GM21528 (cell line): ENCODE data around the gene PRUNE2.

ENCODE experiments used
- ATAC-seq: cut with Tn5 transposase; IDR thresholded peaks from one replicate; pipeline ENCODE4 v1.9.1; 2021; ENCODE audit warnings: mild to moderate bottlenecking, moderate library complexity; ENCODE audit not compliant: unreplicated experiment, low FRiP score

PRUNE2 gene

DNA sequence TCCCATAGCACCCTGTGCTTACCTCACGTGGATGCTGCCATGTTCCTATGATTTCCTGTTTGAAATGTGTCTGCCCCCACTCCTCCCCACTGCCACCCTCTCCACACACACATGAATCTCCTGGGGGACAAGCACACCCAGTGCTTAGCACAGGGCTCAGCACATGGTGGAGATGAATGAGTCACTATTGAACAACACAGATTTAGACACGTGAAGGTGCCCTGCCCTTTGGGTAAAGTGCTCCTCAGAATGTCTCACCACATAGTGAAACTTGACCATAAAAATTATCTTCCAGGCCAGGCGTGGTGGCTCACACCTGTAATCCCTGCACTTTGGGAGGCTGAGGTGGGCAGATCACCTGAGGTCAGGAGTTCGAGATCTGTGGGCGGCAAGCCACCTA is 240.5 kb downstream of the PRUNE2 start:
- ATAC-seq, result no peak

DNA sequence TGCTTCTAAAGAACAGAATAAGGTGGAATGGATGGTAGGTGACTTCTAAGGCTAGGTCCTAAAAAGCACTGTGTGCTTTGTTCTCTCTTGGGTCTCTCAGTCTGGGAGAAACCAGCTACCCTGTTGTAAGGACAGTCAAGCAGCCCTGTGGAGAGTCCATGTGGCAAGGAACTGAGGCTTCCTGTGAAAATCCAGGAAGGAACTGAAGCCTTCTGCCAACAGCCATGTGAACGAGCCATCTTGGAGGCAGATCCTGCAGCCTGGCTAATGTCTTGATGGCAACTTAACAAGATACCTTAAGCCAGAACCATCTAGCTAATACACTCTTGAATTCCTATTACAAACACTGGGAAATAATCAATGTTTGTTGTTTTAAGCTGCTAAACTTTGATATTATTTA is 241.8 kb downstream of the PRUNE2 start:
- no peak for ATAC-seq

DNA sequence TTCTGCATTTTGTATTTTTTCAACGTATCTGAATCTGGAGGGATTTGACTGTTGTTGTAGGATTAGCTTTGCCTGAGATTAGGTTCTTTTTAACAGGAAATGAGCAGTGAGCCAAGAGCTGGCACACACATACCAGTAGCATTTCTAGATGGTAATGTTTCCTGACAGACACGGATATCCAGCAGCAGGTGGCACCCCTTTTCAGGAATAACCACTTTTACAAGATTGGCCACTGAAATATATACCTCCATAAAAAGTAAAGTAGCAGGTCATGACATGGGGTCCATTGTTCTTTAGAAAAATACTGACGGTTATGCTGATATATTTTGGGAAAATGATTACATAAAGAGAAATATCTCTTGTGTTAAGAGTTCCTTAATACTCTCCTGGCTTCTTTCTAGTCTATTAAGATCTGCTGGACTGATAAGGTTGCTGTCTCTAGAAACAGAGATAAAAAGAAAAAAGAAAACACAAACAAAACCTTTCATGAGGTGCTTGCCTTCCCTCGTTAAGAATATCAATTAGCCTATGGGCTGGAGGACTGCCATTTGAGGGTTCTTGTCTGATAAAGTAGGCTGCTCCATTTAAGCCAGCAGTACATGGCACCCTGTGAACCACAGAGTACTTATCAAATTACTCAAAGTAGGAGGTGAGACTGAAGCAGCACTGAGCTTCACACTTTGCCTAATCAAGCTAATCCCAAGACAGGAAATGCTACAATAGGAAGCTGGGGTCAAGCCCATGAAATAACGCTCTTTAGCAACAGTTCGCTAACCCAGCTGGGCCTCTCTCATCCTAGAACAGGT is 243.2 kb downstream of the PRUNE2 start:
- no peak for ATAC-seq

- peak; percentile 81 for ATAC-seq
These were observed 247.2 kb downstream of the PRUNE2 start for GRCh38 chr9:76658510-76659231.

DNA sequence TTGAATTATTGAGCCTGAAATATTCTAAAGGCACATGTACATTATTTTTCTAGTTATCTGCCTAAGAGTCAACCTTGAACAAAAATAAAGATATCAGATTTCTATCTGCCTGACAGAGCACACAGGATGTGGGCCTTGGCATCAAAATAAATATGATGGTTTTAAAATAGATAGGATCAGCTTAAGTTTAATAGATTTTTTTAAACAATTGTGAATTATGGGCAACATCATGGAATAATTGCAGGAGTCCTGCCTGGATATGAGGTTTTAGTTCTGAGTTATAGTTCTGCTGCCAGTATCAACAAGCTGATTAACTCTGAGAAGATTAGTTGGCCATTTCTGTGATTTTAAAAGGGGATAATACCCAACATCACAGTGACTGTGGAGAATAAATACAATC is 248.6 kb downstream of the PRUNE2 start:
- ATAC-seq, result no peak

GRCh38 chr9:76655971-76656370 is 249.9 kb downstream of the PRUNE2 start:
- ATAC-seq, result no peak

- ATAC-seq, result no peak
These were observed 250.8 kb downstream of the PRUNE2 start for GRCh38 chr9:76655121-76655541.

DNA sequence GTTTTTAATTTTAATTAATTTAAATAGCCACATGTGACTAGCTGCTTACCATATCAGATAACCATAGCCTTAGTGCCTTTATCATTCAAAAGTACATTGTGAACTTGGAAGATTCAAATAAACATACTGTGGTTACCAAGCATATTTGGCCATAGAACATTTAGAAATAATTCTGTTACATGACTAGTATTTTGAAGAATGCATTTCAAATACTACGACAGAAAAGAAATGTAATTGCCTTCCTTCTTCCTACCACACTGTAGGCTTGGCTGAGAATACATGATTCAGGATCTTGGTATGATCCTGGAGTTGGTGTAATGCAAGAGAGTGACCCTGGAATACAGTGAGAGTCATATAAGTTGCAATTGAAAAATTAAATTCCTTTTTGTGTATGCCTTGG is 251.3 kb downstream of the PRUNE2 start:
- no peak for ATAC-seq

GRCh38 chr9:76654051-76654461 is 251.9 kb downstream of the PRUNE2 start:
- ATAC-seq, result no peak

DNA sequence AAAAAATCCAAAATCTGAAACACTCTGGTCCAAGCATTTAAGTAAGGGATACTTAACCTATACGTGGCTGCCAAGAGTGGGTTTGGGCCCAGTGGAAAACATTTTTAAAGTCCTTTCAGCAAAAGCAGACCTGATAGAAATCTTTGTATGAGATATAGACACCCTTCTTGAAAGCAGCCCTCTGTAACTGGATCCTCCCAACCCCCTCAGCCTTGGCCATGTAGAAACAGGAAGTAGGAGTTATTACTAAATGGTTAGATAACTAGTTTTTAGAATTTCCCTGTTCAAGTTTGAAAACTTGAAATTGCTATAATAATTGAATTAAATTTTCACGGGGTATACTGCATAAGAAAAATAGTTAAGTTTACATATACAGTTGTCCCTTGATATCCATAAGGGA is 253.0 kb downstream of the PRUNE2 start:
- no peak for ATAC-seq

GRCh38 chr9:76651119-76651705 is 254.7 kb downstream of the PRUNE2 start:
- peak; percentile 60 for ATAC-seq

DNA sequence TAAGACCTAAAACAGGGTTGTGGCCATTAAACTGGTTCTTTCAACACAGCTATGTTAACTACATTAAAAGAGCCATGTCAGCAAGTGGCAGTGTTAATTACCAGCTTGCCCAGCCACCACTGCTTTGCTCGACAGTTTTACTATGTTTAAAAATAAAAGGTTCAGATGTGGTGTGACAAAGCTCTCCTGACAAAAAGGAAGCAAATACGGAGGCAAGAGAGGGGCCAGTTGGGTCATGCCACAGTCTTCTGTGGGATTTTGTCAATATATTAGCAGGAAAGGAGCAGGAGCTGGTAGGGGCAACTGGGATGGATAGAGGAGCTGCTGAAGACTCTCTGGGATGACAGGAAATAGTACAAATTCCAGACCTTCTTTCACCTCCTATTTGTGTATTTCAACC is 255.2 kb downstream of the PRUNE2 start:
- ATAC-seq, result no peak

DNA sequence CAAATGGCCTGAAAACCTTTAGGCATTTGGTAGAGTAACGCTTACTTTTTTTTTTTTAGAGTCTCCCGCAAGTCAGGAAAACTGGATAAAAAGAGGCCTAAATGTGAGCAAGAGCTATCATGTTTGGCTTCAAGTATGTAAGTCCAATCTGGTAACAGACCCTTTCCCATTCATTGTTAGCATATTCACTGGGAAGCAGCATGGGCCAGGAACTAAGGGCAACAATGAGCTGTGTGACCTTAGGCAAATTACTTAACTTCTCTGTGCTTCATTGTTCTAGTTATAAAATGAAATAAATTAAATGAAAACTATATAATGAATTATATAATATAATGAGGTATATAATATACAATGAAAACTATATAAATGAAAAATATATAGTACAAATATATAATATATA is 256.0 kb downstream of the PRUNE2 start:
- no peak for ATAC-seq

GRCh38 chr9:76646249-76646648 is 259.7 kb downstream of the PRUNE2 start:
- ATAC-seq, result no peak

- no peak for ATAC-seq
These were observed 261.2 kb downstream of the PRUNE2 start for GRCh38 chr9:76644647-76645250.

- ATAC-seq, result no peak
These were observed 261.7 kb downstream of the PRUNE2 start for GRCh38 chr9:76644171-76644570.

DNA sequence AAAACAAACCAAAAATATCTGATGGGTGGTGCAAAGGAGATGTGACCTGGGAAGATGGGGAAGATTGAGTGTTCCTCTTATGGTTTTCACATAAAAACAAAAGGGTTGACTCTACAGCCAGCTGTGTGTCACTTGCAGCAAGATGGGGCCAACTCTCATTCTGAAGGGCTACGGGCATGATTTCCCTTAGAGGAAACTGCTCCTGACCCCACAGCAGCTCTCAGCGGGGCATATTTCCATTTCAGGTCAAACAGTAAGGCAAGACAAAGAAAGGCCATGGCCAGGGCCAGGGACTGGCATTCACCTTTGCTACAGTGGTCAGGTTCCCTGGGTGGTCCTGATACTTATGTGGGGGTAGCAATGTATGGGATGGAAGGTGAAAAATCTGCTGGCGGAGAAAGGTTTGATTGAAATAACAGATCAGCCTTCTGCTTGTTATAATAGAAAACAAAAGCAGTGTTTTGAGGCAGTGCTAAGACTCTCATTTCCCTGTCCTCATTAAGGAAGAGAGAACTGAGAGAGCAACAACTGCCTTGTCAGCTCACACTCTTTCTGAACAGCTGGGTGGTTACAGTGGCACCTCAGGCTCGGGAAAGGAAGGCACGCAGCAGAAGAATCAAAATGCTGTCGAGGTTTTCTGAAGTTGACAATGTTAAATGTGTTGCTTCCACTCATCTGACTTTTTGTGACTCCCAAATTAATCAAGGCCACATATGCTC is 262.4 kb downstream of the PRUNE2 start:
- ATAC-seq, result peak; percentile 98

GRCh38 chr9:76642701-76643209 is 263.2 kb downstream of the PRUNE2 start:
- ATAC-seq, result no peak

GRCh38 chr9:76642074-76642473 is 263.8 kb downstream of the PRUNE2 start:
- no peak for ATAC-seq

- no peak for ATAC-seq
These were observed 267.9 kb downstream of the PRUNE2 start for GRCh38 chr9:76638001-76638400.
